Fibroblast of pulmonary artery (primary cell): ENCODE measurements around the gene LAIR1.

Source experiments
- DNase-seq: peaks from one replicate; pipeline ENCODE4 v3.0.0-alpha.2; 2010; ENCODE audit warnings: low read depth
- H3K4me3 ChIP-seq: replicated peaks from 2 replicates; pipeline ENCODE4 v1.5.1; 2011; ENCODE audit warnings: low read depth, mild to moderate bottlenecking, control low read depth, low read length, moderate library complexity
- CTCF ChIP-seq: IDR thresholded peaks from 2 replicates; pipeline ENCODE4 v1.5.1; 2011; ENCODE audit warnings: mild to moderate bottlenecking, control low read depth, low read length, inconsistent platforms; ENCODE audit errors: missing control alignments

The LAIR1 gene

DNA sequence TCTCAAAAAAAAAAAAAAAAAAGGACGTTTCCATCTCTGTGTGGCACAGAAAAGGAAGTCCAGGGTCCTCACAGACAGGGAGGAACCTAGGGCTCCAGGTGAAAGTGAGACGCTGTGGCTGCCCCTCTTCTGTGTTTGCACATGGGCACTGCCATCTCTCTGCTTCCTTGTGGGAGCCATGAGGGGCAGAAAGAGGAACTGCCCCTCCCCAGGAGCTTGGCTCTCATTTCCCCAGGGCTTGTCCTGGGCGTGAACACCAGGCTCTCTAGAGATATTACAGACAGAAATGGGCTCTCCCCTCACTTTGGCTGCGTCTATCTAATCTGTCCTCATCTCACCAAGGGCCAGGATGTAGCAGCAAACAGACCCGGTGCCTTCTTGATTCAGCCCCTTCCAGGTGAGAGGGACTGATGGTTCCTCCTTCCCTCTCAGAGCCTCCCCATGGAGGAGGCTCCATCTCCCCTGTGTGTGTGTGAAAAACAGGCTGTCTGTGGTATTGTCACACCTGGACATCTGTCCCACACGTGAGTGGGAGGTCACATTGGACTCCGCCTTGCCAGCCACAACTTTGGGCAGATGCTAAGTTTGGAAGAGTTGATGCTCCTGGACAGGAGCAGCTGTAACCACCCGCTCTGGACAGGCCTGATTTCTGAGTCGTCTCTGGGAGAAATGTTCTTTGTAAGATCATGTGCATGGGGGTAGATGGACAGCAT, 24.9 kb downstream of the LAIR1 start:
- no peak overlapping the region for H3K4me3 ChIP-seq
- no peak for DNase-seq
- TF ChIP-seq CTCF, result no peak

- TF ChIP-seq CTCF, result no peak
- H3K4me3 ChIP-seq, result no peak overlapping the region
- no peak for DNase-seq
Observed at GRCh38 chr19:54338521-54338920, 26.2 kb downstream of the LAIR1 start.

- H3K4me3 ChIP-seq, result no peak overlapping the region
- DNase-seq, result no peak
- no peak for TF ChIP-seq CTCF
Observed at GRCh38 chr19:54337858-54338230, 26.9 kb downstream of the LAIR1 start.

- no peak for DNase-seq
- H3K4me3 ChIP-seq, result no peak overlapping the region
- no peak for TF ChIP-seq CTCF
Observed at GRCh38 chr19:54336893-54337857, 27.6 kb downstream of the LAIR1 start.

- H3K4me3 ChIP-seq, result no peak overlapping the region
- TF ChIP-seq CTCF, result no peak
- DNase-seq, result no peak
Observed at GRCh38 chr19:54335979-54336892, 28.5 kb downstream of the LAIR1 start.

DNA sequence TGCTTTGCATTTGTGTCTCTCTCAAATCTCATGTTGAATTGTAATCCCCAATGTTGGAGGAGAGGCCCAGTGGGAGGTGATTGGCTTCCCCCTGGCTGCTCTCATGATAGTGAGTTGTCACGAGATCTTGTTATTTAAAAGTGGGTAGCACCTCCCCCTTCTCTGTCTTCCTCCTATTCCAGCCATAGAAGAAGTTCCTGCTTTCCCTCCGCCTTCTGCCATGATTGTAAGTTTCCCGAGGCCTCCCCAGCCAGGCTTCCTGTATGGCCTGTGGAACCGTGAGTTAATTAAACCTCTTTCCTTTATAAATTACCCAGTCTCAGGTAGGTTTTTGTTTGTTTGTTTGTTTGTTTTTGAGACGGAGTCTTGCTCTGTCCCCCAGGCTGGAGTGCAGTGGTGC, 29.6 kb downstream of the LAIR1 start:
- H3K4me3 ChIP-seq, result no peak overlapping the region
- no peak for TF ChIP-seq CTCF
- DNase-seq, result no peak
